Ovary (tissue), 9 donors: Measurements from ENCODE around the gene WNT7A. TPM values are rescaled to one million over a fixed set of nuclear protein-coding genes. Genes with fewer than 3 reads are reported as not detected.

Experiments used
- DNase-seq, 5 donors: peaks; one replicate each; pipeline ENCODE4 v3.0.0-alpha.2; 2019 to 2020
- H3K27ac ChIP-seq, 2 donors: fragments of 200-600 bp; one replicate each; pipeline versions ENCODE4 v1.5.1 to v1.8.0; 2019 to 2022
- H3K27me3 ChIP-seq: fragments of 200-600 bp; one replicate; pipeline ENCODE4 v1.8.0; 2022
- H3K36me3 ChIP-seq: fragments of 200-600 bp; sonication (generic); one replicate; pipeline ENCODE4 v1.5.1; 2019
- H3K4me1 ChIP-seq: one replicate; pipeline ENCODE4 v1.8.1; 2013; ENCODE audit warnings: mild to moderate bottlenecking, moderate library complexity; ENCODE audit not compliant: insufficient read depth
- H3K4me3 ChIP-seq: fragments of 200-600 bp; sonication (generic); one replicate; pipeline ENCODE4 v1.5.1; 2017
- H3K9me3 ChIP-seq, 2 donors: fragments of 200-600 bp in 1 of 2; sonication (generic) in 1 of 2; one replicate each; pipeline versions ENCODE4 v1.5.1 to v1.8.1; 2013 to 2019; ENCODE audit warnings: mild to moderate bottlenecking in 1 of 2, moderate library complexity in 1 of 2
- EP300 ChIP-seq: sonication (generic); formaldehyde crosslinking; IDR thresholded peaks from one replicate; pipeline ENCODE4 v1.6.1; 2017; ENCODE audit warnings: antibody characterized with exemption
- POLR2A ChIP-seq: fragments of 450-650 bp; IDR thresholded peaks from one replicate; pipeline ENCODE4 v1.6.1; 2017; ENCODE audit warnings: antibody characterized with exemption, mild to moderate bottlenecking, moderate library complexity
- WGBS, 3 donors: extraction: QIAGEN DNeasy Blood & Tissue Kit in 1 of 3; methylation state at CpG; one replicate each; pipeline versions ENCODE4 v1.1.5 to v1.1.7; 2013 to 2017; 5-methylcytosine and 5-hydroxymethylcytosine counted together
- intact Hi-C, 4 donors: fragments of 100-400 bp; cut with DNase I; formaldehyde crosslinking; loops; one replicate each; pipeline versions ENCODE4 v1.11.0 to v1.15.1; 2022 to 2023
- polyA plus RNA-seq, 2 donors: library from polyadenylated mRNA; stranded (reverse); fragments of 200-250 nt in 1 of 2; fragments of 350-450 nt in 1 of 2; fragmentation: Illumina TruSeq in 1 of 2; extraction: RNeasy Lipid Tissue Mini Kit (QIAGEN cat#74804) in 1 of 2; gene quantifications; one replicate each; pipeline ENCODE4 v1.2.3, GENCODE V29; 2013 to 2014
- total RNA-seq, 7 donors: library from RNA; depleted of rRNA in 2 of 7; stranded (reverse); fragments of >200 nt in 2 of 7; fragmentation: NEBNext Ultra II Directional in 3 of 7; extraction: Animal tissue kit (Norgen Biotek cat#: 25700) in 3 of 7; gene quantifications; one replicate each; pipeline versions ENCODE4 v1.1.0 to v1.2.4, GENCODE V29; 2016 to 2023
- TF ChIP-seq, protein P1 (sequence below), 3 donors: fragments of 450-650 bp in 2 of 3; fragments of 200-600 bp in 1 of 3; IDR thresholded peaks; one replicate each; pipeline versions ENCODE4 v1.5.1 to v1.8.0; 2016 to 2022; ENCODE audit warnings: antibody characterized with exemption in 3 of 3, mild to moderate bottlenecking in 1 of 3
- donor health status: DM: no; HTN: no; CAD: no; lungs with moderate emphysema.
- donor health status: DM: no; HTN: no; CAD: no.
- donor health status: Bipolar disorder and iron deficiency.
- donor health status: DM: yes; HTN: yes; CAD: no.
- donor health status: DM: no; HTN: no; CAD: no.
- donor health status: DM: yes; HTN: yes; CAD: no.

WNT7A gene
- total and polyA plus RNA-seq, 9 donors: 0.22 to 0.83 (median 0.34) TPM; not detected in 6

DNA sequence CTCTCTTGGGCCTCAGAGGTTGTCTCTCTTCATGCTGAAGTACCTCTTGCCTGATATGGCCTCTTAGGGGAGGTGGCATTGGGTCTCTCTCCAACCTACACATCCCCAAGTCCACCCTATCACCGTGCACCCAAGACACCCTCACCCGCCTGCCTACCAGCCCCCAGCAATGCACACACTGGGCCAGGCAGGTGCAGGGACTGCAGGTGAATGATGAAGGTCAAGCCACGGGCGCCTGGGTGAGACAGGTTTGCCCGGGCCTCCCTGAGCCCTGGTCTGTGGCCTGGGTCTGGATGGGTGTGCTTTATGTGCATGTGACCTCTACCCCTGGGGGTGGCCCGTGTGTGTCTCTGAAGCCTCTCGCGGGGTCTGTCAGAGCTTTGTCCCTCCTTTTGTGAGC, 68.3 kb downstream of the WNT7A start:
- TF ChIP-seq, protein P1, sequence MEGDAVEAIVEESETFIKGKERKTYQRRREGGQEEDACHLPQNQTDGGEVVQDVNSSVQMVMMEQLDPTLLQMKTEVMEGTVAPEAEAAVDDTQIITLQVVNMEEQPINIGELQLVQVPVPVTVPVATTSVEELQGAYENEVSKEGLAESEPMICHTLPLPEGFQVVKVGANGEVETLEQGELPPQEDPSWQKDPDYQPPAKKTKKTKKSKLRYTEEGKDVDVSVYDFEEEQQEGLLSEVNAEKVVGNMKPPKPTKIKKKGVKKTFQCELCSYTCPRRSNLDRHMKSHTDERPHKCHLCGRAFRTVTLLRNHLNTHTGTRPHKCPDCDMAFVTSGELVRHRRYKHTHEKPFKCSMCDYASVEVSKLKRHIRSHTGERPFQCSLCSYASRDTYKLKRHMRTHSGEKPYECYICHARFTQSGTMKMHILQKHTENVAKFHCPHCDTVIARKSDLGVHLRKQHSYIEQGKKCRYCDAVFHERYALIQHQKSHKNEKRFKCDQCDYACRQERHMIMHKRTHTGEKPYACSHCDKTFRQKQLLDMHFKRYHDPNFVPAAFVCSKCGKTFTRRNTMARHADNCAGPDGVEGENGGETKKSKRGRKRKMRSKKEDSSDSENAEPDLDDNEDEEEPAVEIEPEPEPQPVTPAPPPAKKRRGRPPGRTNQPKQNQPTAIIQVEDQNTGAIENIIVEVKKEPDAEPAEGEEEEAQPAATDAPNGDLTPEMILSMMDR (IDR thresholded peaks at IDR 0.05): no peak
- TF ChIP-seq EP300: no peak
- no peak for TF ChIP-seq POLR2A
- no peaks in the 10 kb centered on the region for H3K4me1 ChIP-seq
- H3K9me3 ChIP-seq: peaks cover 0 to 3% of the 10 kb centered on the region in 2 donors
- no peak overlapping the region for H3K27ac ChIP-seq
- 60 to 64% (median 61%) methylated on average over 8 of the region's 8 CpGs for WGBS, 3 donors
- no peak for DNase-seq
- H3K36me3 ChIP-seq: no peaks in the 10 kb centered on the region
- intact Hi-C loops: no loop called here
- no peak overlapping the region for H3K4me3 ChIP-seq
- no peaks in the 10 kb centered on the region for H3K27me3 ChIP-seq

DNA sequence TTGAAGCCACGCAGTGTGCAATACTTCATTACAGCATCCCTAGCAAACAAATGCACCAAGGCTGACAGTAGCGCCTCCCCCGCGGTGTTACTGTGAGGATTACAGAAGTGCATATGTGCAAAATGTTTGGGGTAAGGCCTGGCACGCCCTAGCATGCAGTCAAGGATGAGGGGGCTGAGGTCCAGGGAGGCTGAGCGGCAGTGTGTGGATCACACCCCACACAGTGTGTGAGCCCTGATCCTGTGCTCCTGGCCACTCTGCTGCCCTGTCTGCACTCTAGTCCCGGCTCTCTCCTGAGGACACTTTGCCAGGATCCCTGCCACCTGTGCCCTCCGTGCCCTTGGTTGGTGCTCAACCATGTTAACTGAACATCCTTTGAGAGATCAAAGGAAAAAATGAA, 71.3 kb downstream of the WNT7A start:
- 49 to 65% (median 64%) methylated on average over 8 of the region's 8 CpGs for WGBS, 3 donors
- TF ChIP-seq EP300: no peak
- TF ChIP-seq, protein P1 (IDR thresholded peaks at IDR 0.05): no peak
- no peak for TF ChIP-seq POLR2A
- Histone ChIP-seq H3K36me3 (no peaks in the 10 kb centered on the region), H3K9me3 (no peaks in the 10 kb centered on the region), H3K4me1 (no peaks in the 10 kb centered on the region), H3K27ac (no peak overlapping the region), H3K27me3 (no peaks in the 10 kb centered on the region), H3K4me3 (no peak overlapping the region)
- intact Hi-C loops: no loop called here
- DNase-seq: no peak

DNA sequence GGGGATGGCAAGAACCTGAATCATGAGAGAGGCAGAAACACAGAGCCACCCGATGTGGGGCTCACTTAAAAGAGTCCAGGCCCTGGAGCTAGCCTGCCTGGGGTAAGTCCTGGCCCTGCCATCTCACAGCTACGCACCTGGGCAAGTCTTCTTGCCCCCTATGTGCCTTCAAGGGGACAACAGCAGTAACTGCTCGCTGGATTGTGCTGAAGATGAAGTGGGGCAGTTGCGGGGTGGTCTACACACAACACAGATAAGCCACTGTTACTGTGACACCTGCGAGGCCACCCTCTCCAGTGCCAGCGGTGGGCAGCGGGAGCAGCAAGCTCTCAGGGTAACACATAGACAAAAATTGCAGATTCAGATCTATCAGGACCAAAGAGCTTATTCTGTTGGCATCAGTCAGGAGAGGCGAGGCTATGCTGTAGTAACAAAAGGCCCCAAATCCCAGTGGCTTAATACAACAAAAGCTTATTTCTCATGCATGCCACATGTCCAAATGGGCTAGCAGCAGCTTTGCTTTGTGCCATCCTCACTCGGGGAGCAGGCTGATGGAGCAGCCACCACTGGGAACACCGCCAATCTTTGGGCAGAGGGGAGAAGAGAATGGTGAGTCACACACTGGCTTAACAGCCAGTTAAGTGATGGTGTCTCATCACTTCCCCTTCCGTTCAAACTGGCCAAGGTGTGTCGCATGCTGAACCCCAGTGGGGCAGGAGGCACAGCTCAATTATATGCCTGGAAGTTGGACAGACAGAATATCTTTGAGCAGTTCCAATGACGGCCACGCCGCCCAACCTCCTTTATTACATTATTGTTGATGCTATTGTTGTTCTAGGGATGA, 78.3 kb downstream of the WNT7A start:
- no peak for TF ChIP-seq EP300
- TF ChIP-seq, protein P1 (IDR thresholded peaks at IDR 0.05): no peak
- TF ChIP-seq POLR2A: no peak
- no peaks in the 10 kb centered on the region for H3K4me1 ChIP-seq
- H3K36me3 ChIP-seq: no peaks in the 10 kb centered on the region
- H3K27ac ChIP-seq: no peak overlapping the region
- no peaks in the 10 kb centered on the region for H3K9me3 ChIP-seq
- 81 to 86% (median 82%) methylated on average over 14 to 15 of the region's 15 CpGs for WGBS, 3 donors
- no peaks in the 10 kb centered on the region for H3K27me3 ChIP-seq
- DNase-seq: no peak
- no peak overlapping the region for H3K4me3 ChIP-seq
- intact Hi-C loops: no loop called here

DNA sequence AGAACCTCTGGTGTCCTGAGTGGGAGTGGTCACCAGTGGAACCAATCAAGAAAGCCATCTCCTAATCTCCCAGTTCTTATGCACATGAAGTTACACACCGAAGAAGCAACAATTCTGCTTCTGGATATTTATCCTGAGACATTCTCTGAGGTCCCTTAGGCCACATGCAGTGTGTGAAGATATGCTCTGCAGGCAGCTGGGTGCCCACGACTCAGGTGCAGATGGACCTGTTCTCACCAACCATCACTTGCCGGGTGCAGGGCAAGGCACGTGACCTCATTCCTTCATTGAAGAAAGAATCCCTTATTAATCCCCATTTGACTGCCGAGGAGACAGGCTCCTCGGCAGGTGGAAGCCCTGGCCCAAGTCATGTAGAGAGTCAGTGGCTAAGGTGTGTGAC, 79.8 kb downstream of the WNT7A start:
- DNase-seq: no peak
- TF ChIP-seq, protein P1 (IDR thresholded peaks at IDR 0.05): no peak
- TF ChIP-seq EP300 (no peak), POLR2A (no peak)
- no peaks in the 10 kb centered on the region for H3K4me1 ChIP-seq
- no peak overlapping the region for H3K4me3 ChIP-seq
- 81 to 92% (median 82%) methylated on average over 6 of the region's 6 CpGs for WGBS, 3 donors
- H3K27ac ChIP-seq: no peak overlapping the region
- intact Hi-C loops: no loop called here
- no peaks in the 10 kb centered on the region for H3K36me3 ChIP-seq
- H3K27me3 ChIP-seq: no peaks in the 10 kb centered on the region
- no peaks in the 10 kb centered on the region for H3K9me3 ChIP-seq
